ENCODE measurements around the gene CACNA1C.

The CACNA1C gene

GRCh38 chr12:2172491-2173214, 119.9 kb downstream of the CACNA1C start:
- FAIRE-seq: no peak

- FAIRE-seq: no peak
Measured at GRCh38 chr12:2173971-2174370, 121.2 kb downstream of the CACNA1C start.

- FAIRE-seq: no peak
Measured at GRCh38 chr12:2177003-2177402, 124.2 kb downstream of the CACNA1C start.

DNA sequence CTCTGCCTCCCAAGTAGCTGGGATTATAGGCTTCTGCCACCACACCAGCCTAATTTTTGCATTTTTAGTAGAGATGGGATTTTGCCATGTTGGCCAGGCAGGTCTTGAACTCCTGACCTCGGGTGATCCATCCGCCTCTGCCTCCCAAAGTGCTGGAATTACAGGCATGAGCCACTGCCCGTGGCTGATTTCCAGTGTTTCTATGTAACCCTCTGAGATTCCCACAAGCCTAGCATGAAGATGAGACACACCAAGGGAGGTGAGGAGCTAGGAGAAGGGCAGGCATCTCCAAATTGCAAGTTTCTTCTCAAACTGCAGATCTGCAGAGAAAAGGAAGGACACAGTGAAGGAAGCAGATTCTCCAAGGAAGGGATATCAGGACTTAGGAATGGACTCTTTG, 125.0 kb downstream of the CACNA1C start:
- FAIRE-seq: no peak

GRCh38 chr12:2179058-2179457, 126.3 kb downstream of the CACNA1C start:
- FAIRE-seq: no peak

- no peak for FAIRE-seq
Measured at GRCh38 chr12:2179953-2180736, 127.4 kb downstream of the CACNA1C start.

DNA sequence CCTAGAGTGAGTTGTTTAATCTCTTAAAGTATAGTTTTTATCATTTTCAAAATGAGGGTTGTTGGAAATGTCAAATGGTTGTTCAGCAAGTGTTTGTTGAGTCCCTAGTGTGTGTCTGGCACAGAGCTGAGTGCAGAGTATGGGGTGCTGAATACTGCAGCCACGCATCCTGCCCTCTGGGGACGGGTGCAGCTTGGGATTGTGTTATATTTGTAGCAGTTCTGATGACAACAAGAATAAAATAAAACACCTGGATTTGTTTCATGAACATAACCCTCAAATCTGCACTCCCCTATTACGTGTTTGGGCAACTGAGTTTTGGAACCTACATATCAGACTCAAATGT, 127.9 kb downstream of the CACNA1C start:
- FAIRE-seq: no peak

DNA sequence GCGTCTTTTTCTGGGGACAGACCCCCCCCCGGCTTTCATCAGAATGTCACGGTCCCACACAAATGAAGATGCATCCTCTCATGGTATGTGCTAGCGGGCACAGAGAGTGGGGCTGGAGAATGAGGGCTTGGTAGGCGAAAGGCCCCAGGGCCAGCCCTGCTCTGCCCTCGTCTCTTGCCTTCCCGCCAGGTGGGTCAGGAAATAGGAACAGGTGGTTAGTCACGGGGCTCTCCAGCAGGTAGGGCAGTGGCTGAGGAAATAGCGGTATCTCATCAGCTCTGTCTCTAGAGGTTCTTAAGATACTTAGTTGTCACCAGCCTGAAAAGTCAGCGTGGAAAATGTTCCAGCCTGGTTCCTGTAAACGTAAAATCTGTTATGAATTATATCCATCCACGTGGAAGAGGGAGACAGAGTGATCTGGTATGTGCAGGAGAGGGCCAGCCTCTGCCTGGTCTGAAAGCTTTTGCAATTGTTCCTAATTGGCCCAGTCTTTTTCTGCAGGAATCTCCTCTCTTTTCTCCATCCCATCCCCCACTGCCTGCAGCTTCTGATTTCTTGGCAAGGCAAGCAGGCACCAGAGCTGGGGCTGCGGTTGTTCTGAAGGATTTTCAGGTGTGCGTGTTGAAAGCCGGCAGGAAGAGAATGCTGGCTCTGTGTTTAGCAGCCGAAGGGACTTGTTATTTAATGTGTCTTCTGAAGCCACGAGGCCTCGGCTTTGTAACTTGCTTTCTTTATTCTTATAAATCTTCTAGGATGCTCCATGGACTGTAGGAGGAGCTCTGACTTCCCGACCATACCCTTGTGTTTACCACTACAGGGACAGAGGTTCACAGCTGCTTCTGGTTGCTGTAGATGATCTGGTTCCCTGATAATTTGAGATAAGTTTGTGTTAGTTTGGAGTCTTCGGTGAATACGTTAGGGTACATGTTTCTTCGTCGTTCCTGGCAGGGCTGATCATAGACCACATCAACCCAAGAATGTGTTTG, 131.1 kb downstream of the CACNA1C start:
- FAIRE-seq: no peak

GRCh38 chr12:2185751-2186341, 133.1 kb downstream of the CACNA1C start:
- FAIRE-seq: no peak

GRCh38 chr12:2187195-2187945, 134.6 kb downstream of the CACNA1C start:
- no peak for FAIRE-seq

DNA sequence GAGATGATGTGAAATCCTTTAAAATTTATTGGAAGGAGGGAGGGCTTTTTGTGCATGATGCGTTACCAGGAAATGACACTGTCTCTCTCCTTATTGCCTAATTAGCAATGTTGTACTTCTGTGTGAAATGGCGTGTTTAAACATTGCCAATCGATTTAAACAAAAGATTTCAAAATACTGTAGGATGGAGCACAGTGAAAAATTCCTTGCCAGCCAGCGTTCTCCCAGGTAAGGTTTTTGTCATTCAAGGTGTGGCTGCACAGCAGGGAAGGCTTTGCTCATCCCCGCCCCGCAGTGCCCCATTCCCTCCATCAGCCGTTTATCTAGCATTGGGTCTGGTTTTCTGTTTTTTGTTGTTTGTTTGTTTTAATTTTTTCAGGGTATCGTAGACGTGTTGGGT, 137.3 kb downstream of the CACNA1C start:
- no peak for FAIRE-seq

DNA sequence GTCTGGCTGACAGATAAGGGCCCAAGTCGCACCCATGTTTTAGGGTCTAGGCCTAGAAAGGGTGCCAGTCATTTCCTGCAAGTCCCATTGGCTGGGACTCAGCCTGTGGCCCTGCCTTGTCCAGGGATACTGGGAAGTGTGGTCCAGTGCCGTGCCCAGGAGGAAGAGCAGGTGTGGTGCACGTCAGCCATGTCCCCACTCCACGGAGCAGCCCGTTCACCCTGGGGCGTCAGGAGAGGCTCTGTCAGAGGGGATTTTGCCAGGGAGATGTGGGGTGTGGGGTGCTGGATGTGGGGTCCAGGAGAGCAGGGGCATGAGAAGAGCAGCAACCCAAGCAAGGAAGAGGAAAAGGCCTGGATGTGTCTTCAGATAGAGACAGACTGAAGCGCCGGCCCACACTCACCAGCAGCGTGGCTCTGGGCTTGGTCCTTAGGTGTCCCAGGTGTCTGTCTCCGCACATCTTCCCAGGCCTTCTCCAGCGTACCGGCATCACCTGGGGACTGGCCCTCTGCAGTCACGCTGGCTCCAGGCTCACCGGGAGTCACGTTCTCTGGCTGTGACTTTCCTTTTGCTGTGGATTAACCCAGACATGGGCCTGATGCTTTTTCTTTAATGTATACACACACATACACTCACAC, 138.2 kb downstream of the CACNA1C start:
- FAIRE-seq: no peak

DNA sequence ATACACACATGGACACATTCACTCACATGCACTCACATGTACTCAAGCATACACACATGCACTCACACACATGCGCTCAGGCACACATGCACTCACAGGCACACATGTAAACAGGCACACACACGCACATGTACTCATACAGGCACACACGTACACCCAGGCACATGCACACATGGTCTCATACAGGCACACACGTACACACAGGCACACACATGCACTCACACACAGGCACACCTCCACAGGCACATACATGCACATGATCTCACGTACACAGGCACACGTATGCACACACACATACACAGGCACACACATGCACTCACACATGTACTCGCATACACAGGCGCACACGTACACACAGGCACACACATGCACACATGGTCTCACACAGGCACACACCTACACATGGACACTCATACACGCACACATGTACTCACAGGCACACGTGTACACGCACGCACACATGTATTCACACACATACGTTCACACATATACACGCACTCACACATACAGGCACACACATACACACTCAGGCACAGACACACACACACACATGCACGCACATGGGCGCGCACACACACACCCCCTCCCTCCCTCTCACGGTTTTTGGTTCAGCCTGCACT, 138.9 kb downstream of the CACNA1C start:
- no peak for FAIRE-seq

- FAIRE-seq: no peak
Measured at GRCh38 chr12:2192231-2192630, 139.4 kb downstream of the CACNA1C start.

- FAIRE-seq: no peak
Measured at GRCh38 chr12:2194060-2194459, 141.3 kb downstream of the CACNA1C start.

GRCh38 chr12:2194571-2194970, 141.8 kb downstream of the CACNA1C start:
- FAIRE-seq: no peak

- FAIRE-seq: no peak
Measured at GRCh38 chr12:2195085-2195484, 142.3 kb downstream of the CACNA1C start.

DNA sequence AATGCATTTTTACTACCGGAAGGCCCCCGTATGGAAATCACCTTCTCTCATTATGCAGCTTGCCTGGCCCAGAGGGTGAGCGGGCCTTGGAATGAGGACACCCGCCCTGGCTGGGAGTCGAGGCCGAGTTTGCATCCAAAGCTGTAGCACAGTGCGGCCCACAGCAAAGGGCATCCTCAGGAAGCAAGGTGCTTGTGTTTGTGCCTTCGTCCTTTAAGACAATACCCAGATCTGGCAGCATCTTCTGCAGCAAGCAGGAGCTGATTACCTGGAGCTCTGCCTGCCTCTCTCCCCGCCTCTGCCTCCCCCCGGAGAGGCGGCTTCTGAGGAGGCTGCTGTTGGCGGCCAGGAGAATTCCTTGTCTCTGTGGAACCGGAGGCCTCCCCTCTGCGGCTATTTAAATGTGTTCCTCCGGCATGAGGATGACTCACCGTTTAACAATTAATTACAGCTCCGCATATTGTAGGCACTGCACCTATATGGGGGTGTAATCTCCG, 145.3 kb downstream of the CACNA1C start:
- FAIRE-seq: no peak

DNA sequence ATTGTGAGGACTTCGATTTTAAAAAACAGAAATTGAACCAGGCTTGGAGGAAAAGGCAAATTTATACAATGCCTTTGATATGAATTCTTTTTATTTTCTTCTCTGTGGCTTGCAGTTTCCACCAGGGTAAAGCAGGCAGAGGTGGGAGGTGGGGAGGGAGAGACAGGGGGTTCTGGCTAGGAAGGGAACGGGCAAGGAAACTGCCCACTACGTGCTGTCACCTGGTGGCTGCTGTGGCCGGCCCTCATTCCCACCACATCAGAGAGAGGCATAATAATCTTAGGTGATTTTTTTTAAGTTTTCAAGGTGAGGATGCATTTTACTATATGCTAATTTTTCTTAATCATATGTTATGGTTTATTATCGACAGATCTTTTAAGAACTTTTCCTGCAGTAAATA, 145.8 kb downstream of the CACNA1C start:
- no peak for FAIRE-seq

DNA sequence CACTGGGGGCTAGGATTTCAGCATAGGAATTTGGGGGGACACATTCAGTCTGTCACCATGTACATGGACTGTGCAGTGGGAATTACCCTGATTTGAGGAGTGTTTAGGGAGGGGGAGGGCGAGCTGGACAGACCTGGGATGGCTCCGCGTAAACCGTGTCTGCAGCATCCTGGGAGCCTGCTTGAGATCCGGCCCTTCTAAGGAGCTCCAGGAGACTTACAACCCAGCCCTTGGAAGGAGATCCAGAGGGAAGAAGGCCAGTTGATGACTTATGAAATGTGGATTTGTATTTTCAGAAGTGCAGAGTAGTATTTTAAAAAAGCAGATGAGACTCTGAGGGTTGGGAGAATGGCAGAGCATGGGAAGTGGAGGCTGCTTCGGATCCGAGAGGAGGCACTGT, 153.2 kb downstream of the CACNA1C start:
- no peak for FAIRE-seq
